Transverse colon (tissue), 4 donors: ENCODE results near the gene FLT4. TPM values are rescaled to one million over a fixed set of nuclear protein-coding genes. Genes with fewer than 3 reads are reported as not detected.
"Not testable (repeated sequence)": the region's sequence is repeated elsewhere in the genome, so short reads cannot be mapped to it uniquely, and the experiment has no call there.

Source experiments
- DNase-seq: peaks from one replicate; pipeline ENCODE4 v3.0.0-alpha.2; 2019
- H3K27ac ChIP-seq, 4 donors: fragments of 200-600 bp; sonication (generic); 2 replicates each; pipeline ENCODE4 v1.5.1; 2016 to 2018; ENCODE audit warnings: inconsistent platforms in 4 of 4
- H3K27me3 ChIP-seq: fragments of 200-600 bp; sonication (generic); 2 replicates; pipeline ENCODE4 v1.5.1; 2017; ENCODE audit warnings: inconsistent platforms
- H3K36me3 ChIP-seq, 4 donors: fragments of 200-600 bp; sonication (generic); 2 replicates each; pipeline ENCODE4 v1.5.1; 2017 to 2019; ENCODE audit warnings: inconsistent platforms in 4 of 4
- H3K4me1 ChIP-seq, 4 donors: fragments of 200-600 bp; sonication (generic); 2 replicates each; pipeline ENCODE4 v1.5.1; 2017 to 2020; ENCODE audit warnings: inconsistent platforms in 4 of 4
- H3K4me3 ChIP-seq, 4 donors: fragments of 200-600 bp; sonication (generic); 1 replicate in 1 of 4; 2 replicates in 3 of 4; pipeline versions ENCODE4 v1.5.1 to v1.6.1; 2017 to 2019; ENCODE audit warnings: inconsistent platforms in 4 of 4
- H3K9me3 ChIP-seq, 2 donors: fragments of 200-600 bp; sonication (generic); 2 replicates each; pipeline ENCODE4 v1.5.1; 2017 to 2019; ENCODE audit warnings: inconsistent platforms in 2 of 2
- EP300 ChIP-seq: sonication (generic); formaldehyde crosslinking; IDR thresholded peaks from one replicate; pipeline ENCODE4 v1.6.1; 2017; ENCODE audit warnings: antibody characterized with exemption, low read depth
- POLR2A ChIP-seq: fragments of 450-650 bp; IDR thresholded peaks from one replicate; pipeline ENCODE4 v1.6.1; 2016; ENCODE audit warnings: antibody characterized with exemption, mild to moderate bottlenecking, moderate library complexity
- POLR2AphosphoS5 ChIP-seq, 3 donors: sonication (generic); formaldehyde crosslinking; IDR thresholded peaks; one replicate each; pipeline ENCODE4 v1.6.1; 2016; ENCODE audit warnings: antibody characterized with exemption in 3 of 3
- WGBS, 2 donors: methylation state at CpG; one replicate each; pipeline ENCODE4 v1.1.5; 2018; ENCODE audit warnings: low coverage in 1 of 2; 5-methylcytosine and 5-hydroxymethylcytosine counted together
- in situ Hi-C, 4 donors: fragments of 200-750 bp; cut with MboI; loops; one replicate each; pipeline versions ENCODE4 v1.15.0 to v1.15.1; 2017; ENCODE audit warnings: low sequenced_read_pairs in 3 of 4, low pct_ligation_motif_present in 1 of 4, low pct_unique_long_range_greater_than_20kb in 1 of 4
- intact Hi-C: fragments of 100-400 bp; cut with DNase I; formaldehyde crosslinking; loops from one replicate; pipeline ENCODE4 v1.15.1; 2023; ENCODE audit warnings: low total_unique reads
- total RNA-seq, 4 donors: library from RNA; depleted of rRNA; stranded (reverse); fragments of >200 nt; gene quantifications; one replicate each; pipeline ENCODE4 v1.1.0, GENCODE V29; 2016
- TF ChIP-seq, protein P1 (sequence below), 5 experiments: fragments of 200-600 bp in 3 of 5; fragments of 450-650 bp in 2 of 5; sonication (generic) in 3 of 5; IDR thresholded peaks; 1 replicate in 2 of 5; 2 replicates in 3 of 5; pipeline ENCODE4 v1.5.1; 2016 to 2017; ENCODE audit warnings: antibody characterized with exemption in 5 of 5, inconsistent platforms in 3 of 5, mild to moderate bottlenecking in 2 of 5, moderate library complexity in 1 of 5

The FLT4 gene
- total RNA-seq, 4 donors from 2014 or later: 1.8 to 16.1 (median 4.0) TPM

- intact Hi-C loops (no loop called here), in situ Hi-C loops (no loop called here)
- Histone ChIP-seq H3K27ac (no peak overlapping the region), H3K36me3 (no peaks in the 10 kb centered on the region), H3K27me3 (peaks cover 11% of the 10 kb centered on the region), H3K9me3 (no peaks in the 10 kb centered on the region), H3K4me3 (no peak overlapping the region), H3K4me1 (no peaks in the 10 kb centered on the region)
- TF ChIP-seq POLR2A: no peak
- no peak for TF ChIP-seq POLR2AphosphoS5 (IDR thresholded peaks at IDR 0.05)
- TF ChIP-seq, protein P1, sequence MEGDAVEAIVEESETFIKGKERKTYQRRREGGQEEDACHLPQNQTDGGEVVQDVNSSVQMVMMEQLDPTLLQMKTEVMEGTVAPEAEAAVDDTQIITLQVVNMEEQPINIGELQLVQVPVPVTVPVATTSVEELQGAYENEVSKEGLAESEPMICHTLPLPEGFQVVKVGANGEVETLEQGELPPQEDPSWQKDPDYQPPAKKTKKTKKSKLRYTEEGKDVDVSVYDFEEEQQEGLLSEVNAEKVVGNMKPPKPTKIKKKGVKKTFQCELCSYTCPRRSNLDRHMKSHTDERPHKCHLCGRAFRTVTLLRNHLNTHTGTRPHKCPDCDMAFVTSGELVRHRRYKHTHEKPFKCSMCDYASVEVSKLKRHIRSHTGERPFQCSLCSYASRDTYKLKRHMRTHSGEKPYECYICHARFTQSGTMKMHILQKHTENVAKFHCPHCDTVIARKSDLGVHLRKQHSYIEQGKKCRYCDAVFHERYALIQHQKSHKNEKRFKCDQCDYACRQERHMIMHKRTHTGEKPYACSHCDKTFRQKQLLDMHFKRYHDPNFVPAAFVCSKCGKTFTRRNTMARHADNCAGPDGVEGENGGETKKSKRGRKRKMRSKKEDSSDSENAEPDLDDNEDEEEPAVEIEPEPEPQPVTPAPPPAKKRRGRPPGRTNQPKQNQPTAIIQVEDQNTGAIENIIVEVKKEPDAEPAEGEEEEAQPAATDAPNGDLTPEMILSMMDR (IDR thresholded peaks at IDR 0.05): no peak
- no peak for TF ChIP-seq EP300
- DNase-seq: no peak
- 58% methylated on average over 10 of the region's 10 CpGs; no CpG with 5 or more reads in 1 of the 2 donors for WGBS, 2 donors
Measured at GRCh38 chr5:180666812-180667211, 17.4 kb upstream of the FLT4 start.

- no peaks in the 10 kb centered on the region for H3K4me1 ChIP-seq
- H3K9me3 ChIP-seq: no peaks in the 10 kb centered on the region
- no peak for DNase-seq
- no peak for TF ChIP-seq POLR2AphosphoS5 (IDR thresholded peaks at IDR 0.05)
- TF ChIP-seq EP300: no peak
- TF ChIP-seq POLR2A: no peak
- TF ChIP-seq, protein P1 (IDR thresholded peaks at IDR 0.05): no peak
- no peak overlapping the region for H3K27ac ChIP-seq
- H3K4me3 ChIP-seq: no peak overlapping the region
- intact Hi-C loops: no loop called here
- 85 to 88% methylated on average over 10 to 22 of the region's 22 CpGs for WGBS, 2 donors
- in situ Hi-C loops: no loop called here
- peaks cover 4% of the 10 kb centered on the region for H3K27me3 ChIP-seq
- H3K36me3 ChIP-seq: no peaks in the 10 kb centered on the region
Measured at GRCh38 chr5:180665682-180666404, 16.4 kb upstream of the FLT4 start.

GRCh38 chr5:180658774-180659564 is 9.6 kb upstream of the FLT4 start:
- Histone ChIP-seq H3K27ac (no peak overlapping the region), H3K9me3 (no peaks in the 10 kb centered on the region), H3K4me3 (no peak overlapping the region), H3K36me3 (no peaks in the 10 kb centered on the region), H3K27me3 (peaks cover 32% of the 10 kb centered on the region), H3K4me1 (no peaks in the 10 kb centered on the region)
- in situ Hi-C loops (no loop called here), intact Hi-C loops (no loop called here)
- no peak for TF ChIP-seq POLR2AphosphoS5 (IDR thresholded peaks at IDR 0.05)
- no peak for DNase-seq
- WGBS, 2 donors: 46% methylated on average over 54 of the region's 54 CpGs; no CpG with 5 or more reads in 1 of the 2 donors

DNA sequence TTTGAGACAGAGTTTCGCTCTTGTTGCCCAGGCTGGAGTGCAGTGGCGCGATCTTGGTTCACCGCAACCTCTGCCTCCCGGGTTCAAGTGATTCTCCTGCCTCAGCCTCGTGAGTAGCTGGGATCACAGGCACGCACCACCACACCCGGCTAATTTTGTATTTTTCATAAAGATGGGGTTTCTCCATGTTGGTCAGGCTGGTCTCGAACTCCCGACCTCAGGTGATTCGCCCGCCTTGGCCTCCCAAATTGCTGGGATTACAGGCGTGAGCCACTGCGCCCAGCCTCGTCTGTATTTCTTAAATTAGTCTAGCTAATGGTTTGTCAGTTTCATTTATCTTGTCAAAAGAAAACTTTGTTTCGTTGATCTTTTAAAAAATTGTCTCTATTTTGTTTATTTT is 5.8 kb upstream of the FLT4 start:
- peaks cover 52% of the 10 kb centered on the region for H3K27me3 ChIP-seq
- H3K4me1 ChIP-seq, in situ Hi-C loops, H3K27ac ChIP-seq, H3K36me3 ChIP-seq, H3K9me3 ChIP-seq, DNase-seq, intact Hi-C loops, H3K4me3 ChIP-seq: not testable (repeated sequence)
- WGBS, 2 donors: 82 to 89% methylated on average over 6 to 16 of the region's 16 CpGs

- Histone ChIP-seq H3K4me3 (no peak overlapping the region), H3K9me3 (no peaks in the 10 kb centered on the region), H3K27ac (no peak overlapping the region), H3K27me3 (peaks cover 58% of the 10 kb centered on the region), H3K4me1 (peaks cover 0 to 16% (median 11%) of the 10 kb centered on the region in 4 donors), H3K36me3 (no peaks in the 10 kb centered on the region)
- TF ChIP-seq, protein P1 (IDR thresholded peaks at IDR 0.05): no peak
- no peak for TF ChIP-seq EP300
- TF ChIP-seq POLR2A: no peak
- in situ Hi-C loops (no loop called here), intact Hi-C loops (no loop called here)
- WGBS, 2 donors: 60 to 63% methylated on average over 4 to 5 of the region's 5 CpGs
- DNase-seq: no peak
Measured at GRCh38 chr5:180652771-180653170, 3.4 kb upstream of the FLT4 start.
